Peyer's patch (tissue), 4 donors: ENCODE data around the gene LY6G6C.

Source experiments
- CTCF ChIP-seq, 6 experiments: fragments of 450-650 bp in 4 of 6; fragments of 200-600 bp in 2 of 6; sonication (generic) in 1 of 6; IDR thresholded peaks; one replicate each; pipeline ENCODE4 v1.5.1; 2017 to 2019; ENCODE audit warnings: antibody characterized with exemption in 6 of 6, mild to moderate bottlenecking in 3 of 6, moderate library complexity in 1 of 6
- POLR2A ChIP-seq, 2 donors: fragments of 450-650 bp; IDR thresholded peaks; one replicate each; pipeline ENCODE4 v1.5.1; 2017; ENCODE audit warnings: antibody characterized with exemption in 2 of 2, mild to moderate bottlenecking in 2 of 2, moderate library complexity in 2 of 2

GRCh38 chr6:31692886-31693285 is 28.7 kb downstream of the LY6G6C start:
- TF ChIP-seq CTCF (IDR thresholded peaks at IDR 0.05) (no peak), POLR2A (IDR thresholded peaks at IDR 0.05) (no peak)
